Kidney (tissue), 14 donors: ENCODE measurements around the gene NOX4. TPM values are rescaled to one million over a fixed set of nuclear protein-coding genes. Genes with fewer than 3 reads are reported as not detected.

ENCODE experiments used
- DNase-seq, 5 donors: peaks; one replicate each; pipeline ENCODE4 v3.0.0-alpha.2; 2013 to 2020
- FAIRE-seq: peaks from 2 replicates; lab custom pipeline; 2012; peaks lifted over from hg19 to GRCh38; lab: Jason Lieb, UNC
- H3K27ac ChIP-seq, 2 donors: one replicate each; pipeline ENCODE4 v1.7.0; 2013; ENCODE audit warnings: low read depth in 2 of 2, low read length in 2 of 2, inconsistent platforms in 1 of 2
- H3K27me3 ChIP-seq: one replicate; pipeline ENCODE4 v1.7.1; 2013; ENCODE audit warnings: low read length, inconsistent platforms; ENCODE audit not compliant: control insufficient read depth, insufficient read depth
- H3K36me3 ChIP-seq, 3 donors: one replicate each; pipeline versions ENCODE4 v1.7.0 to v1.7.1; 2013; ENCODE audit warnings: low read length in 3 of 3, control low read depth in 1 of 3, inconsistent platforms in 1 of 3; ENCODE audit not compliant: insufficient read depth in 3 of 3, control insufficient read depth in 2 of 3
- H3K4me1 ChIP-seq, 3 donors: one replicate each; pipeline versions ENCODE4 v1.7.0 to v1.7.1; 2013; ENCODE audit warnings: low read length in 3 of 3, inconsistent platforms in 1 of 3, low read depth in 1 of 3; ENCODE audit not compliant: control insufficient read depth in 2 of 3, insufficient read depth in 2 of 3
- H3K4me3 ChIP-seq, 3 donors: one replicate each; pipeline versions ENCODE4 v1.7.0 to v1.8.1; 2013; ENCODE audit warnings: low read length in 3 of 3, control low read depth in 1 of 3, inconsistent platforms in 1 of 3
- H3K9ac ChIP-seq, 3 donors: one replicate each; pipeline versions ENCODE4 v1.7.0 to v1.7.1; 2013; ENCODE audit warnings: low read length in 3 of 3, control low read depth in 1 of 3, inconsistent platforms in 1 of 3
- H3K9me3 ChIP-seq, 3 donors: one replicate each; pipeline versions ENCODE4 v1.7.0 to v1.7.1; 2013; ENCODE audit warnings: low read length in 3 of 3, control low read depth in 1 of 3, inconsistent platforms in 1 of 3; ENCODE audit not compliant: control insufficient read depth in 2 of 3, insufficient read depth in 1 of 3
- CTCF ChIP-seq: IDR thresholded peaks from 3 replicates; pipeline ENCODE4 v1.5.1; 2012; ENCODE audit warnings: mild to moderate bottlenecking, moderate library complexity, borderline replicate concordance; ENCODE audit not compliant: insufficient read depth; ENCODE audit errors: extremely low read depth
- intact Hi-C: fragments of 100-400 bp; cut with DNase I; formaldehyde crosslinking; loops from one replicate; pipeline ENCODE4 v1.11.1; 2022
- polyA plus RNA-seq: library from polyadenylated mRNA; stranded (reverse); fragments of 350-450 nt; fragmentation: Illumina TruSeq; extraction: RNeasy Lipid Tissue Mini Kit (QIAGEN cat#74804); gene quantifications from one replicate; pipeline ENCODE4 v1.2.3, GENCODE V29; 2014; ENCODE audit warnings: low read depth, low replicate concordance; ENCODE audit not compliant: insufficient read depth
- total RNA-seq: library from RNA; stranded (reverse); fragmentation: NEBNext Ultra II Directional; extraction: Animal tissue kit (Norgen Biotek cat#: 25700); gene quantifications from one replicate; pipeline ENCODE4 v1.2.1, GENCODE V29; 2021
- donor health status: control.
- donor health status: control.
- donor health status: control.
- donor health status: control.
- donor health status: control.
- donor health status: DM: yes; HTN: yes; CAD: no.
- donor health status: Normal renal cell carcinoma (clear cell type).

Gene NOX4
- total and polyA plus RNA-seq, 2 donors from 2014 or later = 13.0 to 370 TPM

GRCh38 chr11:89489930-89490329 is 1.2 kb downstream of the NOX4 start:
- no peaks in the 10 kb centered on the region for H3K9me3 ChIP-seq
- H3K27ac ChIP-seq = peak overlapping the region; percentile 18 to 81
- H3K36me3 ChIP-seq = no peaks in the 10 kb centered on the region
- DNase-seq (no peak), FAIRE-seq (no peak)
- peak overlapping the region in 2 of 3 donors; percentile 58 to 76 for H3K9ac ChIP-seq
- H3K4me1 ChIP-seq = no peaks in the 10 kb centered on the region
- TF ChIP-seq CTCF = no peak
- H3K27me3 ChIP-seq = no peaks in the 10 kb centered on the region
- H3K4me3 ChIP-seq = peak overlapping the region; percentile 47 to 77 (median 56)
- intact Hi-C loops = no loop called here

- intact Hi-C loops = no loop called here
- H3K9me3 ChIP-seq = no peaks in the 10 kb centered on the region
- no peaks in the 10 kb centered on the region for H3K27me3 ChIP-seq
- TF ChIP-seq CTCF = no peak
- DNase-seq (no peak), FAIRE-seq (no peak)
- no peak overlapping the region for H3K9ac ChIP-seq
- peak overlapping the region in 1 of 2 donors; percentile 26 for H3K27ac ChIP-seq
- no peaks in the 10 kb centered on the region for H3K4me1 ChIP-seq
- H3K36me3 ChIP-seq = no peaks in the 10 kb centered on the region
- peak overlapping the region in 2 of 3 donors; percentile 37 to 48 for H3K4me3 ChIP-seq
These were observed 4.2 kb downstream of the NOX4 start for GRCh38 chr11:89487016-89487415.

- no peaks in the 10 kb centered on the region for H3K9me3 ChIP-seq
These were observed 6.3 kb downstream of the NOX4 start for GRCh38 chr11:89484896-89485295.

More at GRCh38 chr11:89484896-89485295, 6.3 kb downstream of the NOX4 start:
- no peak for TF ChIP-seq CTCF
- FAIRE-seq (peak; percentile 89), DNase-seq (no peak)
- H3K27ac ChIP-seq = no peak overlapping the region
- intact Hi-C loops = no loop called here
- no peaks in the 10 kb centered on the region for H3K27me3 ChIP-seq
- H3K36me3 ChIP-seq = no peaks in the 10 kb centered on the region
- no peak overlapping the region for H3K9ac ChIP-seq
- H3K4me3 ChIP-seq = no peak overlapping the region
- H3K4me1 ChIP-seq = no peaks in the 10 kb centered on the region
